AG04449 (cell line): ENCODE measurements around the gene CACYBP.

Experiments used
- CTCF ChIA-PET: fragments of 350-600 bp; formaldehyde crosslinking; extraction: SDS; loops from one replicate; lab custom pipeline; 2021; ENCODE audit warnings: antibody characterized with exemption; lab: Yijun Ruan, JAX
- POLR2A ChIA-PET: fragments of 400-600, 350-600 bp; formaldehyde crosslinking; extraction: SDS; loops from one replicate; lab custom pipeline; 2020; ENCODE audit warnings: antibody characterized with exemption, inconsistent platforms; lab: Yijun Ruan, JAX
- DNase-seq: peaks from one replicate; pipeline ENCODE4 v3.0.0-alpha.2; 2010; ENCODE audit warnings: low read depth, low spot score
- H3K4me3 ChIP-seq: 2 replicates; pipeline ENCODE4 v1.5.1; 2011; ENCODE audit warnings: low read depth, mild to moderate bottlenecking, control low read depth, low read length
- CTCF ChIP-seq: IDR thresholded peaks from one replicate; pipeline ENCODE4 v1.5.1; 2011; ENCODE audit warnings: mild to moderate bottlenecking, moderate library complexity, low read length, control low read depth, inconsistent platforms; ENCODE audit not compliant: insufficient read depth; ENCODE audit errors: missing control alignments

The CACYBP gene

DNA sequence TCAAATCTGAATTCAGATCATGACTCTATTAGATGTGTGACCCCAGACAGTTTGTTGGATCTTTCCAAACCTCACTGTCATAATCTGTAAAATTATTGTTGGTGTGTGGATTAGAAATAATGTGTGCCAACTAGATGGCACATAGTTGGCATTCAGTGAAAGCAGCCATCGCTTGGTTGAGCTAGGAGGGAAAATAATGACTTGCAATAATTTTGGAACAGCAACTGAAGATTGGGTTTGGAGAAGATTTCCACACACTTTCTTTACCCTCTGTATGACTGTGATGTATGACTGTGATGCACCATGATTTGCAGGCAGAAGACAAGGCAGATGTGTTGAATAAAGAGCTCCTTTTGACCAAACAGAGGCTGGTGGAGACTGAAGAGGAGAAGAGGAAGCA is 24.0 kb upstream of the CACYBP start:
- no peak for TF ChIP-seq CTCF
- H3K4me3 ChIP-seq: no peak overlapping the region
- no peak for DNase-seq
- ChIA-PET CTCF (interaction anchor here (1.2 to 1.9 kb wide), 4 partner anchors 8 to 193 kb away, joined by 3 to 6 read pairs (median 4); no protein-coding TSS in a partner anchor), POLR2A (interaction anchor here (2.3 kb wide), 1 partner anchor 24 kb away, joined by 8 read pairs; the partner anchor contains the start of gene CACYBP)

- no peak overlapping the region for H3K4me3 ChIP-seq
- ChIA-PET CTCF (interaction anchor here (0.7 to 1.3 kb wide), 4 partner anchors 10 to 206 kb away, joined by 3 to 4 read pairs (median 3); no protein-coding TSS in a partner anchor), POLR2A (interaction anchor here (2.3 kb wide), 1 partner anchor 23 kb away, joined by 8 read pairs; the partner anchor contains the start of gene CACYBP)
- TF ChIP-seq CTCF: no peak
- no peak for DNase-seq
Observed at GRCh38 chr1:174976436-174977108, 23.2 kb upstream of the CACYBP start.

DNA sequence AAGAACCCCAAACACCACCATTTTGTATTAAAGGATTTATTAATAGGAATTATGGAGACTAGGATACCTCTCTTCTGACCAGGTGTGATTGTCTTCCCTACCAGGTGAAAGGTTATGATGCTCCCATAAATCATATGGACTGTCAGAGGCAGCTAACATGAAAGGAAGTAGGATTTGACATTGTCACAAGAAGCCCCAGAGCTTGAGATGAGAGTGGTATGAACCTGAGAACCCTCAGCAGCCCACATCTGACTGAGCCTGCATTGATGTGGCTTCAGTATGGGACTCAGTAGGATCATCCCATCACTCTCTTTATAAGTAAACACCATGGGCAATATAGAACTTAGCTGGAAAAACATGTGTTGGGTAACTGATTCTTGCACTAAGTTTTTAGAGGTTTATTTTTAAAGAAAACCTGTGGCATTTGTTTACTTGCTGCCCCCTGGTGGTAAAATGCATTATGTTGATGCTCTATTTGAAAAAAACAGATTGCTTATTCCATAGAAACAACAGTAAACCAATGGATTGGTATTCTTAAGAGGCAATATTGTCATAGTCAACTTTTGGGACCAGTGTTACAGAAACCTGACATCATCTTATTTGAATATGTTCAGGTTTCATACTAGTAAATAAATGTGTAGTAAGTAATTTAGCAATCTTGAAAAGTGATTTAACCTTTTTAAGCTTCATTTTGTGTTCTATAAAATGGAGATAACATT is 16.6 kb upstream of the CACYBP start:
- TF ChIP-seq CTCF: peak; percentile 12
- POLR2A ChIA-PET: no interaction called here
- CTCF ChIA-PET: interaction anchor here (0.7 to 7.2 kb wide), 18 partner anchors 8 to 257 kb away, joined by 3 to 85 read pairs (median 6); no protein-coding TSS in a partner anchor
- H3K4me3 ChIP-seq: no peak overlapping the region
- no peak for DNase-seq

- ChIA-PET CTCF (interaction anchor here (1.2 to 7.2 kb wide), 4 partner anchors 10 to 218 kb away, joined by 5 to 85 read pairs (median 8); no protein-coding TSS in a partner anchor), POLR2A (no interaction called here)
- DNase-seq: no peak
- no peak overlapping the region for H3K4me3 ChIP-seq
- no peak for TF ChIP-seq CTCF
Observed at GRCh38 chr1:174984952-174985351, 14.8 kb upstream of the CACYBP start.

GRCh38 chr1:174988539-174988938 is 11.2 kb upstream of the CACYBP start:
- ChIA-PET POLR2A (no interaction called here), CTCF (interaction anchor here (2.4 kb wide), 1 partner anchor 10 kb away, joined by 22 read pairs; no protein-coding TSS in a partner anchor)
- no peak for TF ChIP-seq CTCF
- no peak for DNase-seq
- H3K4me3 ChIP-seq: no peak overlapping the region

- CTCF ChIA-PET: interaction anchor here (2.4 to 2.5 kb wide), 2 partner anchors 9 to 219 kb away, joined by 10 to 22 read pairs; no protein-coding TSS in a partner anchor
Observed at GRCh38 chr1:174988986-174989385, 10.8 kb upstream of the CACYBP start.

More at GRCh38 chr1:174988986-174989385, 10.8 kb upstream of the CACYBP start:
- POLR2A ChIA-PET: no interaction called here
- TF ChIP-seq CTCF: no peak
- no peak for DNase-seq
- H3K4me3 ChIP-seq: no peak overlapping the region
